Endodermal cell (in vitro differentiated cells): ENCODE results near the gene PRKCA. TPM values are rescaled to one million over a fixed set of nuclear protein-coding genes. Genes with fewer than 3 reads are reported as not detected.

Experiments
- DNase-seq: peaks from one replicate; pipeline ENCODE4 v3.0.0-alpha.2; 2017
- H3K27ac ChIP-seq: 2 replicates; pipeline ENCODE4 v1.5.1; 2013; ENCODE audit warnings: mild to moderate bottlenecking, low read depth, low read length, moderate library complexity
- H3K27me3 ChIP-seq: 2 replicates; pipeline ENCODE4 v1.6.1; 2013; ENCODE audit warnings: mild to moderate bottlenecking, low read length, moderate library complexity; ENCODE audit not compliant: insufficient read depth, control insufficient read depth, poor library complexity, severe bottlenecking
- H3K36me3 ChIP-seq: 2 replicates; pipeline ENCODE4 v1.7.0; 2013; ENCODE audit warnings: mild to moderate bottlenecking, low read length, moderate library complexity; ENCODE audit not compliant: control insufficient read depth, insufficient read depth
- H3K4me1 ChIP-seq: one replicate; pipeline ENCODE4 v1.7.0; 2013; ENCODE audit warnings: low read length; ENCODE audit not compliant: control insufficient read depth, insufficient read depth
- H3K4me3 ChIP-seq: 2 replicates; pipeline ENCODE4 v1.5.1; 2013; ENCODE audit warnings: mild to moderate bottlenecking, low read length, moderate library complexity
- H3K9ac ChIP-seq: 2 replicates; pipeline ENCODE4 v1.6.1; 2013; ENCODE audit warnings: mild to moderate bottlenecking, low read length, moderate library complexity; ENCODE audit not compliant: poor library complexity, severe bottlenecking; ENCODE audit errors: extremely low read depth
- H3K9me3 ChIP-seq: 2 replicates; pipeline ENCODE4 v1.6.1; 2013; ENCODE audit warnings: mild to moderate bottlenecking, low read length, moderate library complexity; ENCODE audit not compliant: control insufficient read depth
- H3K27ac Mint-ChIP-seq: 2 replicates; pipeline ENCODE4 v1.8.0; 2020; ENCODE audit warnings: mixed read lengths
- H3K27me3 Mint-ChIP-seq: 2 replicates; pipeline ENCODE4 v1.8.0; 2021; ENCODE audit warnings: mild to moderate bottlenecking, mixed read lengths; ENCODE audit not compliant: insufficient read depth
- H3K36me3 Mint-ChIP-seq: 2 replicates; pipeline ENCODE4 v1.8.0; 2020; ENCODE audit warnings: low read depth, mixed read lengths
- H3K4me1 Mint-ChIP-seq: 2 replicates; pipeline ENCODE4 v1.8.0; 2020; ENCODE audit warnings: mixed read lengths
- H3K4me3 Mint-ChIP-seq: 2 replicates; pipeline ENCODE4 v1.8.0; 2020; ENCODE audit warnings: mild to moderate bottlenecking, moderate library complexity, mixed read lengths
- H3K9me3 Mint-ChIP-seq: 2 replicates; pipeline ENCODE4 v1.8.0; 2020; ENCODE audit warnings: mild to moderate bottlenecking, mixed read lengths
- WGBS, 2 experiments: methylation state at CpG; one replicate each; pipeline versions ENCODE4 v1.1.5 to v1.1.7; 2013; ENCODE audit warnings: missing lambda C conversion rate in 2 of 2, mixed read lengths in 1 of 2; ENCODE audit not compliant: insufficient coverage in 1 of 2, insufficient read length in 1 of 2; 5-methylcytosine and 5-hydroxymethylcytosine counted together
- total RNA-seq, 2 donors: library from RNA; stranded (reverse); fragmentation: NEBNext Ultra II Directional in 1 of 2; extraction: Animal tissue kit (Norgen Biotek cat#: 25700) in 1 of 2; gene quantifications; 2 replicates in 1 of 2; 3 replicates in 1 of 2; pipeline ENCODE4 v1.2.1, GENCODE V29; 2021
- TF ChIP-seq, protein P1 (sequence below): fragments of 200-600 bp; sonication (generic); conservative IDR thresholded peaks from 2 replicates; pipeline ENCODE4 v1.5.0; 2021; ENCODE audit warnings: antibody characterized with exemption, mild to moderate bottlenecking

Gene PRKCA
- total RNA-seq, 2 donors from 2014 or later: 8.7 to 14.6 TPM

DNA sequence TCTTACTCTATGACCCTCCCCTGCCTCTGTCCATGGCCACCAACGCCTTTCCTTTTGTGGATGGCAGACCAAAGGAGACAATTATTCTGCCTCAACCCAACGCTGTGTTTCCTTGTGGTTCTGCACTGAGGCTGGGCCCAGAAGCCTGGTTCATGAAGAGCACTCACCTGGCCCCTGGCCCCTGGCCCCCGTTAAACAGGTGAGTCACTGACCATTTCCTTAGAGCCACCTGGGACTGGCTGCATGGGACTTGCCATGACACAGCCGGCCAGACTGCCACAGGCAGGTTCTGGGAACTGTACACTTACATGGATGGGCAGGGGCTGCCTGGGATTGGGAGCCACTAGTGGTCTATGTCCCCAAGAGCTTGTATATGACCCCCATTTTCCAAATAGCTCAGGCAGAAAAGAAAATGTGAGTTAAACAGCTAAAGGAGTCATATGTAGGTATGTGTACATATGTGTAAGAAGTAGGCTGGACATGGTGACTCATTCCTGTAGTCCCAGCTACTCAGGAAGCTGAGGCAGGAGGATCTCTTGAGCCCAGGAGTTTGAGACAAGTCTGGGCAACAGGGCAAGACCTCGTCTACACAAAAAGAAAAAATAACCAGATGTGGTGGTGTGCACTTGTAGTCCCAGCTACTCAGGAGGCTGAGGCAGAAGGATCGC lies 350.6 kb downstream of the PRKCA start:
- Histone ChIP-seq H3K9ac (no peak overlapping the region), H3K27ac (no peak overlapping the region), H3K4me1 (no peaks in the 10 kb centered on the region), H3K36me3 (no peaks in the 10 kb centered on the region), H3K4me3 (no peak overlapping the region), H3K9me3 (no peaks in the 10 kb centered on the region), H3K27me3 (no peaks in the 10 kb centered on the region)
- no peak for DNase-seq
- 90 to 92% methylated on average over 6 of the region's 6 CpGs for WGBS, 2 experiments
- H3K9me3 Mint-ChIP-seq: no peaks in the 10 kb centered on the region
- H3K4me1 Mint-ChIP-seq: peaks cover 7% of the 10 kb centered on the region
- no peak overlapping the region for H3K4me3 Mint-ChIP-seq
- H3K27me3 Mint-ChIP-seq: peaks cover 2% of the 10 kb centered on the region
- H3K27ac Mint-ChIP-seq: no peak overlapping the region
- TF ChIP-seq, protein P1, sequence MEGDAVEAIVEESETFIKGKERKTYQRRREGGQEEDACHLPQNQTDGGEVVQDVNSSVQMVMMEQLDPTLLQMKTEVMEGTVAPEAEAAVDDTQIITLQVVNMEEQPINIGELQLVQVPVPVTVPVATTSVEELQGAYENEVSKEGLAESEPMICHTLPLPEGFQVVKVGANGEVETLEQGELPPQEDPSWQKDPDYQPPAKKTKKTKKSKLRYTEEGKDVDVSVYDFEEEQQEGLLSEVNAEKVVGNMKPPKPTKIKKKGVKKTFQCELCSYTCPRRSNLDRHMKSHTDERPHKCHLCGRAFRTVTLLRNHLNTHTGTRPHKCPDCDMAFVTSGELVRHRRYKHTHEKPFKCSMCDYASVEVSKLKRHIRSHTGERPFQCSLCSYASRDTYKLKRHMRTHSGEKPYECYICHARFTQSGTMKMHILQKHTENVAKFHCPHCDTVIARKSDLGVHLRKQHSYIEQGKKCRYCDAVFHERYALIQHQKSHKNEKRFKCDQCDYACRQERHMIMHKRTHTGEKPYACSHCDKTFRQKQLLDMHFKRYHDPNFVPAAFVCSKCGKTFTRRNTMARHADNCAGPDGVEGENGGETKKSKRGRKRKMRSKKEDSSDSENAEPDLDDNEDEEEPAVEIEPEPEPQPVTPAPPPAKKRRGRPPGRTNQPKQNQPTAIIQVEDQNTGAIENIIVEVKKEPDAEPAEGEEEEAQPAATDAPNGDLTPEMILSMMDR: no peak
- peaks cover 1% of the 10 kb centered on the region for H3K36me3 Mint-ChIP-seq

DNA sequence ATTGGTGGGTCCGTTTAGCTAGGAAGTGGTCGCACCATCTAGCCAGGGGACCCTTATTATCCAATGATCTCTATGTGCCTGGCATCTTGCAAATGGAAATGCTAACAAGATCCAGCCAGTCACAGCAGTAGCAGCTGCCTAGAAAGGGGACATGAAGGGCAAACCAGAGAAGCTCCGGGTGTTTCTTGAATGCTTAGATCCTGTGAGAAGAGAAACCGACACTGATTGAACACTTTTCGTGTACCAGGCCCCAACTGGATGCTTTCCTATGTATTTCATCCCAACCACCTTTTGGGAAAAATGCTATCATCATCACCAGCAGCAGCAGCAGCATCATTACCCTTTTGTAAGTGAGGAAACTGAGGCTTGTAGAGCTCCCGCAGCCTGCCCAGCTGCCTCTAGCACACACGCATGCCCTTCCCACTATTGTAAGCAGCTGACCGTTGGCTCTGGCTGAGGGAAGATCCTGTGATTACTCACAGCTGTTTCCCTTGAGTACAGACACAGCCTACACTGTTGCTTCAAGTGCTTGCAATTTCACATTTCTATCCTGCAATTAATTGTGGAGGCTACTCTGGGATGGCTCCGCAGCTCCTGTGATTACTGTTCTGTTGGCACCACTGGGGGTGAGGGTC lies 351.8 kb downstream of the PRKCA start:
- H3K9ac ChIP-seq: no peak overlapping the region
- TF ChIP-seq, protein P1: no peak
- WGBS, 2 experiments: 85 to 86% methylated on average over 6 to 9 of the region's 9 CpGs
- H3K36me3 Mint-ChIP-seq: peaks cover 1% of the 10 kb centered on the region
- no peaks in the 10 kb centered on the region for H3K4me1 ChIP-seq
- peaks cover 7% of the 10 kb centered on the region for H3K4me1 Mint-ChIP-seq
- no peaks in the 10 kb centered on the region for H3K9me3 ChIP-seq
- H3K27ac Mint-ChIP-seq: no peak overlapping the region
- no peak overlapping the region for H3K4me3 ChIP-seq
- no peak overlapping the region for H3K27ac ChIP-seq
- no peaks in the 10 kb centered on the region for H3K36me3 ChIP-seq
- DNase-seq: no peak
- peaks cover 2% of the 10 kb centered on the region for H3K27me3 Mint-ChIP-seq
- no peaks in the 10 kb centered on the region for H3K9me3 Mint-ChIP-seq
- H3K27me3 ChIP-seq: no peaks in the 10 kb centered on the region
- H3K4me3 Mint-ChIP-seq: no peak overlapping the region

DNA sequence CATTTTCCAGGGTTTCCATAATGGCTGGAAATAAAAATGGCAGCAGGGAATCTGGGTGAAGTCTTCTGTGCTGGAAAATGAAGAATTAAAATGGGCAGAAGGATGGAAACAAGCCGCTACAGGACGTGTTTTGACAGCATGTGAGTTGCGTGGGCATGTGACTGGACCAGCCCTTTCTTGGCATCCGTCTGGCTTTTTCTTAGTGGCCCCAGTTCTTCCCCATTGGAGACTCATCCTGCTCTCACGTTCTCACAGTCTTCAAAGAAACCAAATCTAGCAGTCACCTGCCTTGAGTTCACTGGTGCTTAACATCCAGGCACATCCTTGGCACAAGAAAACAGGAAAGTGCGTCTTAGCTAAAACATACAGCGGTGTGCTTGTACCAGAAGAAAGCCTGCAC lies 352.4 kb downstream of the PRKCA start:
- H3K4me1 Mint-ChIP-seq: peaks cover 7% of the 10 kb centered on the region
- no peaks in the 10 kb centered on the region for H3K4me1 ChIP-seq
- H3K4me3 Mint-ChIP-seq: no peak overlapping the region
- H3K36me3 ChIP-seq: no peaks in the 10 kb centered on the region
- peaks cover 1% of the 10 kb centered on the region for H3K36me3 Mint-ChIP-seq
- 83 to 91% methylated on average over 6 to 7 of the region's 7 CpGs for WGBS, 2 experiments
- H3K4me3 ChIP-seq: no peak overlapping the region
- no peak overlapping the region for H3K27ac Mint-ChIP-seq
- TF ChIP-seq, protein P1: no peak
- H3K9ac ChIP-seq: no peak overlapping the region
- H3K27me3 Mint-ChIP-seq: peaks cover 2% of the 10 kb centered on the region
- no peaks in the 10 kb centered on the region for H3K9me3 ChIP-seq
- H3K9me3 Mint-ChIP-seq: no peaks in the 10 kb centered on the region
- H3K27ac ChIP-seq: no peak overlapping the region
- no peaks in the 10 kb centered on the region for H3K27me3 ChIP-seq
- no peak for DNase-seq
